Measurements from ENCODE around the gene ARHGAP15. TPM values are rescaled to one million over a fixed set of nuclear protein-coding genes. Genes with fewer than 3 reads are reported as not detected.

Gene ARHGAP15
- polyA plus RNA-seq, 2 of the 4 experiments (the other 2 are of a cell fraction) = 0.34 TPM; not detected in 1

DNA sequence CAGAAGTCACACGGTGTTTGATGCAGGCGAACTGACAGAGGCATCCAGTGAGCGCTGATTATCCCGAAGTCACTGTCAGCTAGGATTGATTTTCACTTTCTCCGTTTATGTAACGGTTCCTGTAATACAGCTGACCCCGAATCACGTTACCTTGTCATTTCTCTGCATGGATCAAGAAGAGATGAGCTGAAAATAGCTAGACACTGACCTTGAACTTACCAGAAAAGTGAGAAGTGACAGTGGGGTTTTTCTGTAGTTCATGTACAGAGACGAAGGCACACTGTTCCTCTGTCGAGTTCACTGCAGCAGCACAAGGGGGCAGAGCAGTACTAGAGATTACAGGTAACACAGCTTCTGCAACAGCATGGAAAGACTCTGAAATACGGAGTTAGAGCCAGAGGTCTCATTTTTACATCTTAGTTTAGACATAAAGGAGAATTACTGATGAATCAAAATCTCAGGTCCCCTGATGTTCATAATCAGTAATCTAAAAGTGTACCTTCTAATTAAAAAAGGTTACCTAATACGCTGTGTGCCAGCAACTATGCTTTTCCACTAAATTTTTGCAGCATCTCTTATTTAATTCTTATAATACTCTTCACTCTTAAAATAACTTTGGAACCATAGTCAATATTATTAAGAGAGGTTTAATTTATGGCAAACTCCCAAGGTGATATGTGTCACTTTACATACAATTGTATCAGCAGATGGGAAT is 33.1 kb downstream of the ARHGAP15 start:
- 0 out of 3 replicates have a peak overlapping the region, but pooled peaks have one; percentile 11 for H3K4me2 ChIP-seq
- no peak for FAIRE-seq
- POLR2A ChIA-PET = no interaction called here

GRCh38 chr2:143162997-143163396 is 33.8 kb downstream of the ARHGAP15 start:
- Histone ChIP-seq H3K4me1 (no peaks in the 10 kb centered on the region), H3K9me3 (no peaks in the 10 kb centered on the region), H3K27ac (no peak overlapping the region), H3K4me2 (no peak overlapping the region), H3K4me3 (no peak overlapping the region)
- ChIA-PET CTCF (interaction anchor here (2.6 to 3.6 kb wide), 3 partner anchors 10 to 98 kb away, joined by 10 to 27 read pairs (median 12); no protein-coding TSS in a partner anchor), POLR2A (no interaction called here)
- WGBS (ENCODE audit: missing lambda C conversion rate) = 0% methylated on average over 1 of the region's 1 CpG
- DNase-seq (ENCODE audit: low read depth in 1 of 2, low spot score in 1 of 2) (no peak), FAIRE-seq (no peak), ATAC-seq (no peak)
- TF ChIP-seq RCOR1 (IDR thresholded peaks at IDR 0.05; ENCODE audit: low read depth, low read length) (no peak), HOXA7 (CRISPR knock-in tag; IDR thresholded peaks at IDR 0.05) (no peak), EHF (CRISPR knock-in tag; IDR thresholded peaks at IDR 0.05) (no peak), JUN (IDR thresholded peaks at IDR 0.05) (no peak), ZC3H11A (IDR thresholded peaks at IDR 0.05) (no peak), CEBPB (IDR thresholded peaks at IDR 0.05) (no peak), HOXB5 (CRISPR knock-in tag; IDR thresholded peaks at IDR 0.05) (no peak), PBX3 (IDR thresholded peaks at IDR 0.05) (no peak), RFX5 (IDR thresholded peaks at IDR 0.05) (no peak), HEYL (CRISPR knock-in tag; IDR thresholded peaks at IDR 0.05) (no peak), E2F6 (IDR thresholded peaks at IDR 0.05; ENCODE audit: borderline replicate concordance, low read depth) (no peak), CBX2 (IDR thresholded peaks at IDR 0.05; ENCODE audit: borderline replicate concordance, low read depth) (no peak), USF2 (IDR thresholded peaks at IDR 0.05) (no peak), JUNB (IDR thresholded peaks at IDR 0.05) (no peak), NR3C1 (IDR thresholded peaks at IDR 0.05) (no peak), CHD2 (IDR thresholded peaks at IDR 0.05; ENCODE audit: low read length, partially characterized antibody) (no peak)

More for the DNA sequence above, 33.1 kb downstream of the ARHGAP15 start:
- CTCF ChIA-PET = interaction anchor here (0.7 to 3.6 kb wide), 13 partner anchors 10 to 191 kb away, joined by 3 to 27 read pairs (median 3); no protein-coding TSS in a partner anchor
- no peak for TF ChIP-seq HEYL (CRISPR knock-in tag; IDR thresholded peaks at IDR 0.05)
- TF ChIP-seq SREBF2 (IDR thresholded peaks at IDR 0.05) = no peak
- TF ChIP-seq HOXB13 (CRISPR knock-in tag; IDR thresholded peaks at IDR 0.05; ENCODE audit: low read depth) = no peak
- peak; percentile 63 to 68 for TF ChIP-seq RAD21 (conservative IDR thresholded peaks at IDR 0.05 in 1 of 2, IDR thresholded peaks at IDR 0.05 in 1 of 2)
- TF ChIP-seq BHLHE40 (IDR thresholded peaks at IDR 0.05; ENCODE audit: low read depth, low read length) = no peak
- TF ChIP-seq TFCP2L1 (CRISPR knock-in tag; IDR thresholded peaks at IDR 0.05) = no peak
- no peak for TF ChIP-seq EHMT2 (IDR thresholded peaks at IDR 0.05; ENCODE audit: low read depth)
- TF ChIP-seq NFE2L2 (conservative IDR thresholded peaks at IDR 0.05; ENCODE audit: low read length) = no peak
- TF ChIP-seq SMC3 (IDR thresholded peaks at IDR 0.05) = peak; percentile 52
- no peak for TF ChIP-seq NR3C1 (IDR thresholded peaks at IDR 0.05)
- TF ChIP-seq ESRRA (IDR thresholded peaks at IDR 0.05; ENCODE audit: borderline replicate concordance, low read length) = no peak
- no peak for TF ChIP-seq GATA3 (IDR thresholded peaks at IDR 0.05; ENCODE audit: borderline replicate concordance)
- no peak for TF ChIP-seq ATOH8 (CRISPR knock-in tag; IDR thresholded peaks at IDR 0.05; ENCODE audit: low read depth)
- TF ChIP-seq CTCF (IDR thresholded peaks at IDR 0.05) = peak; percentile 60
- no peak for TF ChIP-seq CBX2 (IDR thresholded peaks at IDR 0.05; ENCODE audit: borderline replicate concordance, low read depth)
- no peak for TF ChIP-seq CEBPB (IDR thresholded peaks at IDR 0.05)
- no peak for TF ChIP-seq POLR2A (IDR thresholded peaks at IDR 0.05; ENCODE audit: low read length)
- TF ChIP-seq RFX5 (IDR thresholded peaks at IDR 0.05) = no peak
- TF ChIP-seq HES2 (IDR thresholded peaks at IDR 0.05) = no peak
- no peak for TF ChIP-seq FOSL2 (IDR thresholded peaks at IDR 0.05)
- no peak for TF ChIP-seq FOSL2 (CRISPR knock-in tag; IDR thresholded peaks at IDR 0.05)
- no peak for TF ChIP-seq MYC (IDR thresholded peaks at IDR 0.05; ENCODE audit: borderline replicate concordance, low read length)
- no peak for TF ChIP-seq CHD4 (IDR thresholded peaks at IDR 0.05; ENCODE audit: borderline replicate concordance)
- no peak for TF ChIP-seq TP53 (CRISPR knock-in tag; IDR thresholded peaks at IDR 0.05)
- TF ChIP-seq ZSCAN20 (CRISPR knock-in tag; IDR thresholded peaks at IDR 0.05) = no peak
- TF ChIP-seq MAX (IDR thresholded peaks at IDR 0.05) = no peak
- no peak for TF ChIP-seq EHF (CRISPR knock-in tag; IDR thresholded peaks at IDR 0.05)
- no peak for TF ChIP-seq NPAS2 (CRISPR knock-in tag; IDR thresholded peaks at IDR 0.05; ENCODE audit: borderline replicate concordance)
- Histone ChIP-seq H3K9me3 (no peaks in the 10 kb centered on the region), H3K4me1 (no peaks in the 10 kb centered on the region), H3K27ac (no peak overlapping the region), H3K4me3 (no peak overlapping the region)
- ATAC-seq = peak; percentile 98 to 99
- 21% methylated on average over 12 of the region's 12 CpGs for WGBS (ENCODE audit: missing lambda C conversion rate)
- peak in 1 of 2 experiments; percentile 58 for DNase-seq (ENCODE audit: low read depth in 1 of 2, low spot score in 1 of 2)

Data from A549 (cell line).